SIG-M5 (cell line): Measurements from ENCODE around the gene MSANTD2.

Experiments used
- DNase-seq: peaks from one replicate; lab custom pipeline; 2025; lab: John Stamatoyannopoulos, UW

The MSANTD2 gene

GRCh38 chr11:124754309-124754708 lies 45.9 kb downstream of the MSANTD2 start:
- no peak for DNase-seq

DNA sequence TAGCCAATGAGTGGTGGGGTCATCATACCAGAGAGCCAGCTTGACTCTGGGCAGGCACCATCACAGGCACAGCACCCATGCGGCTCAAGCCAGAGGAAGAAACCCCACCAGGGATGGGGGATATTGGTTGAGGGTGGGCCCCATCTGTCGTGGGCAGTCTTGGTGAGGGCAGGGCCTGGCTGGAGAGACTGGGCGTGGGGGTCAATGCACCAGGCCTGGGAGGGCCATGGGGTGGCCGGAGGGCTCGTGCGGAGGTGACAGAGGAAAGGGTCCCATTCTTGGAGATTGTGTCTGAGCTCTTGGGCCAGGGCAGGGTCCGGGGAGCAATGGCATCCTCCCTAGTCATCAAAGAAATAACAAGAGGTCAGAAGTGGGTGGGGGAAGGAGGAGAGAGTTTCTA lies 46.6 kb downstream of the MSANTD2 start:
- DNase-seq: no peak

- no peak for DNase-seq
Measured at GRCh38 chr11:124753205-124753604, 47.0 kb downstream of the MSANTD2 start.

- no peak for DNase-seq
Measured at GRCh38 chr11:124752471-124753102, 47.6 kb downstream of the MSANTD2 start.

- no peak for DNase-seq
Measured at GRCh38 chr11:124751741-124752470, 48.3 kb downstream of the MSANTD2 start, which contains the start of gene VSIG2. VSIG2 (minus strand) TSS chr11:124752255; CDS start chr11:124752137, 118 bp downstream.

GRCh38 chr11:124751391-124751740 lies 48.8 kb downstream of the MSANTD2 start:
- DNase-seq: no peak

- DNase-seq: no peak
Measured at GRCh38 chr11:124749912-124750311, 50.3 kb downstream of the MSANTD2 start.

DNA sequence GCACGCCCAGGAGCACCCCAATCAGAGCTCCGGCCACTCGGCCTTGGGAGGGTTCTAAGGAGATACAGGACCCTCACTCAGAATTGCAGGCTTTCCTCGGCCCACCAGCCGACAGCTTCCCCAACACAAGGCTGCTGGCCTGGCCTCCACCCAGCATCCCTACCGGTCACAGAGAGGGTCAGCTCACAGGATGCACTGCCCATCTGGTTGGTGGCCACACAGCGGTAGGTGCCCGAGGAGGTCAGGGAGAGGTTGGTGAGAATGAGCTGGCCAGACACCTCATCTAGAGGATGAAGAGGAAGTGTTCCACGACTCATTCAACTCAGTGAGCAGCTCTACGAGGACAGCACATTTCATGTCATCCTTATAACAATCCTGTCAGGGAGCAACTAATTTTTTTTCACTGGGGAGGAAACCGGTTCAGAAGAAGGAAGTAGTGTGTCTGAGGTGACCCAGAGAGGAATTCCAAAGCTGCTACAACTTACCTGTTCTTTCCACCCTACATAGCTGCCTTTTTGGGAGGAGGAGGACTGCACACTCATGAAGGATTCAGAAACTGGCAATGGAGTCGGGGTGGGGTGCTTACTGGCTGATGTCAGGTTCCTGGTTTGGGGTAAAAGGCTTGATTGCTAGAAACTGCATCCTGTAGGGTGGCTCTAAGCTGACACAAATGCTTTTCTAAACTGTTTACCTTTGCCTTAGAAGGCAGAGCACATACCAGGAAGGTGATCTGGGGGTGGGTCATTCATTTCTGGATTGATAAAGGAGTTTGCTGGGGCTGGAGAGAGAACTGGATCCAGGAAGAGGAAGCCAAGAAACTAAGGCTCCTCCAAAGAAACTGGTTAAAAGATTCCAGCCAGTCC lies 51.5 kb downstream of the MSANTD2 start:
- no peak for DNase-seq

GRCh38 chr11:124748100-124748418 lies 52.1 kb downstream of the MSANTD2 start:
- DNase-seq: no peak

DNA sequence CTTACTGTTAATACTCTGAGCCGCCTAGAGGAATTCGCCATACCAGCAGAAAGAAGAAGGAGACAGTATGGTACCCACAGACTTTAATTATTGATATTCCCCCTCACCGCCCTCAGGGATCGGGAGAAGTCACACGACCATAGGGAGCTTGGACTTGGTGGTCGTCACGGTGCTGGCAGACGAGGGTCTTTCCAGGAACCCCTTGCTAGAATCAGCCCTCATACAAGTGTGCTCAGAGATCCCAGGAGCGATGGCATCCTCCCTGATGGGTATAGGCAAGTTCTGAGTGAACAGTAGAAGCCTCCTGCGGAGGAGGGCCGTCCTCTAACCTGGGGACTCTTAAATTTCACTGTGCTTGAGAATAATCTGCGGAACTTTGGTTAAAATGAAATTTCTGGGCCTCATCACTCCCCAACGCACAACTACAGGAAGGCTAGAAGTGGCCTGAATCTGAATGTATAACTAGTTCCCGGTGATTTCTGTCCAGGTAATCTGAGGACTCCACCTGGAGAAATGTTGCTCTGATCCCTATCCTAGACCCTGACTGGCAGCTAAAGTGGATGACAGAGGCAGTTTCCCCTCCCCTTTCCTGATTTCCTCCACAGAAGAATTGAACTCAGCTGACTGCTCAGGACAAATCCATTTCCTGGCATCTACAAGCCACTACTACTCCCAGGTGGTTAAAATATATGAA lies 52.7 kb downstream of the MSANTD2 start:
- no peak for DNase-seq

- no peak for DNase-seq
Measured at GRCh38 chr11:124746621-124747243, 53.5 kb downstream of the MSANTD2 start.

GRCh38 chr11:124745835-124746620 lies 54.2 kb downstream of the MSANTD2 start:
- no peak for DNase-seq

DNA sequence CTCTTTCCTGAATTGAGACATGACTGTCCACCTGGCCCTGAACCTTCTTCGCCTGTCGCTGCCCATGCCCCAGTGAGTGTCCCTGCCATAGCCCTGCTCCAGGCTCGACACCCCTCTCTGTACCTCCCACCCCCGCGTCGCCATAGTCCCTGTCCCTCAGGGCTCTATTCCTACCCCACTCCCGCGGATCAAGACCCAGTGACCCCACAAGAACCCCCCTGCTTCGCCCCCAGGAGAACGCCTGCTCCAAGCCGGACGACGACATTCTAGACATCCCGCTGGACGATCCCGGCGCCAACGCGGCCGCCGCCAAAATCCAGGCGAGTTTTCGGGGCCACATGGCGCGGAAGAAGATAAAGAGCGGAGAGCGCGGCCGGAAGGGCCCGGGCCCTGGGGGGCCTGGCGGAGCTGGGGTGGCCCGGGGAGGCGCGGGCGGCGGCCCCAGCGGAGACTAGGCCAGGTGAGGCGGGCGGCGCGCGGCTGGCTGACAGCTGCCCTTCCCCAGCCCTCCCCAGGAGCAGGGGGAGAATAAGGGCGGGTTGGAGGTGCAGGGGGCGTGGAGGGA lies 54.9 kb downstream of the MSANTD2 start:
- DNase-seq: no peak

GRCh38 chr11:124743050-124743449 lies 57.2 kb downstream of the MSANTD2 start:
- no peak for DNase-seq

DNA sequence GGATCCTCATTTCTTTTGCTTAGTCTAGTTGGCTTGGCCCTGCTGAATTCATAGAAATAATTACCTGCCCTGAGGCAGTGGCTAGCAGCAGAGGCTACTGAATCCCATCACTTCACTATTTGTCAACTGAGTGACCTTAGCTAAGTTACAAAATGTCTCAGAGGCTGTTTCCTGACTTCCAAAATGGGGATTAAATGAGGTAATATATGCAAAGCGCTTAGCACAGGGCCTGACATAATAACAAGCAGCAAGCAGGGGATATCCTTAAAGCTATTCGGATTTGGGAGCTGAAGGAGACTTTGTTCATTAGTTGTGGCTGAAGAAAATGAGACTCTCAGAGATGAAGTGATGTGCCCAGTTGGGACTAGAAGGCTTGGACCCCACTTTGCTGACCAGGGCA lies 57.7 kb downstream of the MSANTD2 start:
- DNase-seq: no peak

DNA sequence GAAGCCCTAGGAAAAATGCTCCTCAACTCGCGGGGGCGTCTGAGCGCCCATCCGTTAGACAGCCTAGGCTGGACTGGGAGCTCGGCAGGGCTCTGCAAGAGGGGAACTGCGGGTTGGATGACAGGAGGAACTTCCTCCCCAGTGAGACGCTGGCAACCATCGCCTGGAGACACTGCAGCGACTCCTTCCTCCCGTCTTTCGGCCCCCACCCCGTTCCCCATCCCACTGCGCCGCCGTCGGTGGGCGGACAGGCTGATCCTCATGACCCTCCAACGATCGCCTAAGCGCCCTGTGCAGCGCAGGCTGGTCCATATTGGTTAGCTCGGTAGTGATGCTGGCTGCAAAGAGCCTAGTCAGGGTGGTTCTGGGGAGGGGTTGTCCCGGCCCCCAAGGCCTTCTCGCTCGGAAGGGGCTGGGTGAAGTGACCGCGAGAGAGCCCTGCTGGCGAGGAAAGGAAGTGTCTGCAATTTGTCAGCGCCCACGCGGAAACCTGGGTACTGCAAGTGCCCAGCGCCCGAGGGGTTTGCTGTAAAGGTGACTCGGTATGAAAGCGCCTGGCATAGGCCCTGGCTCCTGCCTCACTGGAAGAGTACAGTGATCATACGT lies 59.8 kb downstream of the MSANTD2 start:
- DNase-seq: no peak

DNA sequence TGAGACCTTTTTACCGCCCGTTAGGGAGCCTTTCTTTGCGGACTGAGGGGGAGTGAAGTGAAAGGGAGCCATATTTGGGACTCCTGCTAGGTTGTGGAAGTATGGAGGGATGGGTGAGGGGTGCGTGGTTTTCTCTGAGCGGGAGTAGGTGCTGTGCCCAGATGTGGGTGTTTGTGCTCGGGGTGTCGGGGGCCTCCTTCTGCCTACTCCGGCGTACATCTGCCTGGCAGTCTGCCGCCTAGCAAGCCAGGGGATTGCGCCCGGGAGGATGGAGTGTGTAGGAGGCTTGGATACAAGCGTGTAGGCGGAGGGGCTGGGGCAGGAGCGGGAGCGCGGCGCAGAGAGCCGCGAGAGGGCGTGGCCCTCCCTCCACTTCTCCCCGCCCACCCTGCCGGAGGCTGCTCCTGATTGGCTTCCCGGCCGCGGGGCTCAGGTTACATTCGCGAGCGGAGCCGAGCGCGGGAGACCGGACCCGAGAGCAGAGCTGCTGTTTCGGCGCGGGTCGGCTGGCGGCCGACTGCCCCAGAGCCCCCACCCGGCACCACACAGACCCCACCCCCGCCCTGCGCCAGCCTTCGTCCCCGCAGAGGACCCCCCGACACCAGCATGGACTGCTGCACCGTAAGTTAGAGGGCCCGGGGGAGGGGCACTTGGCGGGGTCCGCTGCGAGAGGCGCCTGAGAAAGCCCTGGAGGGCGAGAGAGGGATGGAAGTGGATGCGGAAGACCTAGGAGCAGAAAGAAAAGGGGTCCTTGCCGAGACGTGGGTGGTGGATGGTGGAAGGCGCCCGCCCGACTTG lies 60.5 kb downstream of the MSANTD2 start, which contains the start of gene NRGN:
Gene NRGN (plus strand): TSS at position 464 of the 798 bp plus-strand sequence. CDS start 143 bp downstream, at position 607.
- DNase-seq: no peak

DNA sequence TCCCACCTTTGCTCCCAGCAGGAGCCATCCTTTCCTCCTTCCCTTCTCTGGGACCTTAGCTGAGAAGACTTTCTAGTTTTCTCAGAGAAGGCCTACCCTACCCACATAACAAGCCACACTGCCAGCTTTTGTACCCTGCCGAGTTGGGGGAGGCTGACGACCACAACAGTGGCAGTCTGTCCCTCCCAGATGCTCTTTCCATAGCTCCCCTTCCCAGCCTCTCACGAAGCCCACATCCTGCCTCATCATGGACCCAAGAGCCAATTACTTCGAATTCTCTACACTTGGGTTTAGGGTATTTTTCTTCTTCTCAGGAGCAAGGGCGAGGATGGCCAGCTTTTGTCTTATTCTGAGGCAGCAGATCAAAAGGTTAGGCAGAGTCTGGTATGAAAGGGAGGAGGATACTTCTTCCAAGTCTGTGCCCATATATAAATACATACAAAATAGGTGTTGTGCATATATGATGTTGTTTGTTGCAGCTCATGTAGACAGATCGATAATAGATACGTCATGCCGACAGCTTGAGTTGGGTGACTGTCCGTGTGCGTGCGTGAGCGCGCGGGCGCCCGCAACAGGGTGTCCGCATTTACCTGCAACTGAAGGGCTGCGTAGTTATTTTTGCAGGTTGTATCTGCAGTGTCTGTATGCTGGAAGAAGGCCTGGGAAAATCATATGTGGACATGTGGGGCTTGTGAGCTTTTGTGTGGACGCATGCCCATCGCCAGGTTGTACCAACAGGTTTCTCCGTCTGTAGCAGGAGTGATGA lies 61.3 kb downstream of the MSANTD2 start:
- DNase-seq: no peak
